IMR-90 (cell line): Measurements from ENCODE around the gene TOMM6. TPM values are rescaled to one million over a fixed set of nuclear protein-coding genes. Genes with fewer than 3 reads are reported as not detected.

ENCODE experiments used
- ATAC-seq: fragments of 200-7000 bp; cut with Tn5 transposase; 2 replicates; pipeline ENCODE4 v1.9.1; 2020; ENCODE audit warnings: low read depth, mild to moderate bottlenecking, moderate library complexity
- BruUV-seq: library from RNA; stranded (reverse); fragments of 400-500 nt; replicated peaks from 2 replicates; lab custom pipeline; 2021; lab: Mats Ljungman, UMichigan
- CTCF ChIA-PET: fragments of 300-600 bp; formaldehyde crosslinking; extraction: SDS; loops from one replicate; lab custom pipeline; 2021; ENCODE audit warnings: antibody characterized with exemption; lab: Yijun Ruan, JAX
- POLR2A ChIA-PET: fragments of 300-600 bp; sonication (Branson Sonifier 250); formaldehyde crosslinking; loops from one replicate; lab custom pipeline; 2022; ENCODE audit warnings: antibody characterized with exemption; ENCODE audit not compliant: unreplicated experiment; lab: Charles Lee
- DNase-seq: peaks from one replicate; pipeline ENCODE4 v3.0.0; 2013
- H2AFZ ChIP-seq: replicated peaks from 2 replicates; pipeline ENCODE3; 2013; ENCODE audit warnings: low read length, mild to moderate bottlenecking; ENCODE audit not compliant: poor library complexity
- H2AK5ac ChIP-seq: 2 replicates; pipeline ENCODE4 v1.6.1; 2013; ENCODE audit warnings: low read depth, low read length, inconsistent platforms
- H2AK9ac ChIP-seq: replicated peaks from 2 replicates; pipeline ENCODE3; 2013; ENCODE audit warnings: mild to moderate bottlenecking, low read depth, low read length, moderate library complexity; ENCODE audit not compliant: poor library complexity
- H2BK120ac ChIP-seq: 2 replicates; pipeline ENCODE4 v1.6.1; 2013; ENCODE audit warnings: low read depth, low read length, inconsistent platforms
- H2BK15ac ChIP-seq: 3 replicates; pipeline ENCODE4 v1.6.1; 2013; ENCODE audit warnings: low read depth, low read length, inconsistent platforms
- H2BK20ac ChIP-seq: 2 replicates; pipeline ENCODE4 v1.6.1; 2013; ENCODE audit warnings: low read depth, mild to moderate bottlenecking, inconsistent platforms, low read length, moderate library complexity
- H2BK5ac ChIP-seq: 2 replicates; pipeline ENCODE4 v1.6.1; 2013; ENCODE audit warnings: mild to moderate bottlenecking, low read depth, low read length, inconsistent platforms; ENCODE audit not compliant: poor library complexity, severe bottlenecking
- H3K14ac ChIP-seq: replicated peaks from 2 replicates; pipeline ENCODE4 v1.6.1; 2013; ENCODE audit warnings: low read depth, low read length, inconsistent platforms
- H3K18ac ChIP-seq: 2 replicates; pipeline ENCODE4 v1.6.1; 2013; ENCODE audit warnings: low read depth, low read length, control low read depth
- H3K23ac ChIP-seq: 2 replicates; pipeline ENCODE4 v1.6.1; 2013; ENCODE audit warnings: low read depth, low read length, inconsistent platforms
- H3K27ac ChIP-seq: 2 replicates; pipeline ENCODE4 v1.5.1; 2013; ENCODE audit warnings: mild to moderate bottlenecking, control low read depth, low read length; ENCODE audit not compliant: insufficient read depth
- H3K27me3 ChIP-seq: 2 replicates; pipeline ENCODE4 v1.6.1; 2013; ENCODE audit warnings: low read length; ENCODE audit not compliant: control insufficient read depth, insufficient read depth
- H3K36me3 ChIP-seq: 2 replicates; pipeline ENCODE4 v1.6.1; 2013; ENCODE audit warnings: low read length, mixed read lengths; ENCODE audit not compliant: control insufficient read depth, insufficient read depth
- H3K4ac ChIP-seq: 2 replicates; pipeline ENCODE4 v1.6.1; 2013; ENCODE audit warnings: low read depth, low read length, inconsistent platforms
- H3K4me1 ChIP-seq: 2 replicates; pipeline ENCODE4 v1.6.1; 2013; ENCODE audit warnings: low read length, mixed read lengths; ENCODE audit not compliant: control insufficient read depth, insufficient read depth
- H3K4me2 ChIP-seq: 2 replicates; pipeline ENCODE4 v1.6.1; 2013; ENCODE audit warnings: low read depth, mild to moderate bottlenecking, control low read depth, low read length, moderate library complexity
- H3K4me3 ChIP-seq: 2 replicates; pipeline ENCODE4 v1.5.1; 2013; ENCODE audit warnings: low read depth, mild to moderate bottlenecking, control low read depth, low read length, moderate library complexity; ENCODE audit not compliant: insufficient read depth
- H3K56ac ChIP-seq: 2 replicates; pipeline ENCODE4 v1.6.1; 2013; ENCODE audit warnings: low read length, inconsistent platforms; ENCODE audit not compliant: insufficient read depth; ENCODE audit errors: extremely low read depth
- H3K79me1 ChIP-seq, 2 experiments: 2 replicates each; pipeline ENCODE4 v1.6.1; 2013; ENCODE audit warnings: low read length in 2 of 2, inconsistent platforms in 1 of 2, low read depth in 1 of 2
- H3K9ac ChIP-seq: 2 replicates; pipeline ENCODE4 v1.6.1; 2013; ENCODE audit warnings: low read depth, low read length, control low read depth
- H3K9me1 ChIP-seq: 2 replicates; pipeline ENCODE4 v1.6.1; 2013; ENCODE audit warnings: low read length, inconsistent platforms; ENCODE audit not compliant: insufficient read depth
- H3K9me3 ChIP-seq: 2 replicates; pipeline ENCODE4 v1.6.1; 2013; ENCODE audit warnings: low read length; ENCODE audit not compliant: control insufficient read depth, insufficient read depth
- H4K20me1 ChIP-seq: 2 replicates; pipeline ENCODE4 v1.6.1; 2013; ENCODE audit warnings: low read length, inconsistent platforms; ENCODE audit not compliant: insufficient read depth
- H4K5ac ChIP-seq: 2 replicates; pipeline ENCODE4 v1.6.1; 2013; ENCODE audit warnings: mild to moderate bottlenecking, low read depth, low read length, control low read depth
- H4K8ac ChIP-seq, 2 experiments: 2 replicates each; pipeline ENCODE4 v1.6.1; 2013; ENCODE audit warnings: low read depth in 2 of 2, low read length in 2 of 2, control low read depth in 1 of 2, inconsistent platforms in 1 of 2
- H4K91ac ChIP-seq: 2 replicates; pipeline ENCODE4 v1.6.1; 2013; ENCODE audit warnings: low read depth, low read length, inconsistent platforms; ENCODE audit not compliant: insufficient read depth
- BHLHE40 ChIP-seq: fragments of 150-350 bp; IDR thresholded peaks from 2 replicates; pipeline ENCODE4 v1.6.1; 2016; ENCODE audit warnings: mild to moderate bottlenecking, low read depth, low read length
- CEBPB ChIP-seq: IDR thresholded peaks from 2 replicates; pipeline ENCODE4 v1.6.1; 2012; ENCODE audit warnings: low read depth, low read length, improper control_type of control experiment
- CHD1 ChIP-seq: IDR thresholded peaks from 2 replicates; pipeline ENCODE4 v1.6.1; 2012; ENCODE audit warnings: low read depth, low read length, improper control_type of control experiment
- FOS ChIP-seq: fragments of 150-350 bp; IDR thresholded peaks from 2 replicates; pipeline ENCODE4 v1.6.1; 2016; ENCODE audit warnings: low read depth, low read length
- MAZ ChIP-seq: IDR thresholded peaks from 2 replicates; pipeline ENCODE4 v1.6.1; 2012; ENCODE audit warnings: low read depth, mild to moderate bottlenecking, low read length, improper control_type of control experiment, moderate library complexity, borderline replicate concordance
- MXI1 ChIP-seq: IDR thresholded peaks from 2 replicates; pipeline ENCODE4 v1.6.1; 2012; ENCODE audit warnings: low read depth, mild to moderate bottlenecking, low read length, moderate library complexity, borderline replicate concordance
- NFE2L2 ChIP-seq: fragments of 150-350 bp; IDR thresholded peaks from 2 replicates; pipeline ENCODE4 v1.6.1; 2016; ENCODE audit warnings: low read depth, mild to moderate bottlenecking, low read length
- POLR2A ChIP-seq: IDR thresholded peaks from 2 replicates; pipeline ENCODE4 v1.6.1; 2012; ENCODE audit warnings: mild to moderate bottlenecking, low read depth, low read length
- RAD21 ChIP-seq: IDR thresholded peaks from 2 replicates; pipeline ENCODE4 v1.6.1; 2012; ENCODE audit warnings: low read length, improper control_type of control experiment
- RCOR1 ChIP-seq: IDR thresholded peaks from 2 replicates; pipeline ENCODE4 v1.6.1; 2012; ENCODE audit warnings: mild to moderate bottlenecking, low read length, improper control_type of control experiment; ENCODE audit not compliant: insufficient replicate concordance
- SMC3 ChIP-seq: fragments of 150-350 bp; IDR thresholded peaks from 2 replicates; pipeline ENCODE4 v1.6.1; 2016; ENCODE audit warnings: low read depth, mild to moderate bottlenecking, antibody characterized with exemption, low read length, moderate library complexity
- USF2 ChIP-seq: fragments of 150-350 bp; IDR thresholded peaks from 2 replicates; pipeline ENCODE4 v1.6.1; 2017; ENCODE audit warnings: mild to moderate bottlenecking, antibody characterized with exemption, low read length, low read depth
- WGBS, 2 experiments: methylation state at CpG; one replicate each; pipeline versions ENCODE4 v1.1.5 to v1.1.7; 2013; ENCODE audit warnings: missing lambda C conversion rate in 2 of 2; ENCODE audit not compliant: insufficient read length in 1 of 2; ENCODE audit errors: extremely low coverage in 2 of 2; 5-methylcytosine and 5-hydroxymethylcytosine counted together
- dilution Hi-C: fragments of 300-500 bp; cut with HindIII; formaldehyde crosslinking; loops from one replicate; pipeline ENCODE4 v1.14.3; 2018; ENCODE audit warnings: low sequenced_read_pairs; ENCODE audit not compliant: unreplicated experiment
- in situ Hi-C: fragments of 300-500 bp; cut with MboI; formaldehyde crosslinking; loops from 3 replicates; pipeline ENCODE4 v1.14.3; 2019; ENCODE audit warnings: low sequenced_read_pairs, inconsistent platforms, mixed read lengths
- intact Hi-C: fragments of 100-400 bp; cut with micrococcal nuclease; formaldehyde crosslinking; loops from 2 replicates; pipeline ENCODE4 v1.10.0; 2022
- polyA plus RNA-seq, 3 experiments: library from polyadenylated mRNA; depleted of rRNA; stranded (reverse); fragments of >200 nt; gene quantifications; 2 replicates each; pipeline ENCODE4 v1.2.3, GENCODE V29; 2012; ENCODE audit warnings: low replicate concordance in 1 of 3
- total RNA-seq: library from RNA; depleted of rRNA; stranded (reverse); fragments of >200 nt; gene quantifications from 2 replicates; pipeline ENCODE4 v1.2.3, GENCODE V29; 2012

TOMM6 gene
- total and polyA plus RNA-seq, 2 of the 4 experiments (the other 2 are of a cell fraction) = 128 to 227 TPM

- in situ Hi-C loops = loop anchor here (5.0 to 10.0 kb wide), 2 partner anchors 150 to 263 kb away; no protein-coding TSS in a partner anchor
- no CpG with 5 or more reads among the region's 5 CpGs for WGBS, 2 experiments
Measured at GRCh38 chr6:41784581-41785171, 2.8 kb upstream of the TOMM6 start.

More at GRCh38 chr6:41784581-41785171, 2.8 kb upstream of the TOMM6 start:
- peaks cover 11% of the 10 kb centered on the region for H3K4me1 ChIP-seq
- H3K79me1 ChIP-seq = peaks cover 16 to 40% of the 10 kb centered on the region in 2 experiments
- H3K27ac ChIP-seq = no peak overlapping the region
- H4K20me1 ChIP-seq = no peaks in the 10 kb centered on the region
- BruUV-seq = no TSS peak
- H3K27me3 ChIP-seq = no peaks in the 10 kb centered on the region
- POLR2A ChIA-PET = no interaction called here
- CTCF ChIA-PET = no interaction called here
- DNase-seq (no peak), ATAC-seq (no peak)
- no peak overlapping the region for H3K9ac ChIP-seq
- H2BK120ac ChIP-seq = no peak overlapping the region
- dilution Hi-C loops = no loop called here
- H3K4me2 ChIP-seq = no peak overlapping the region
- TF ChIP-seq CHD1 (no peak), USF2 (no peak), SMC3 (no peak), MXI1 (no peak), RCOR1 (no peak), POLR2A (no peak), MAZ (no peak), CEBPB (no peak), FOS (no peak), NFE2L2 (no peak), RAD21 (no peak), BHLHE40 (no peak)
- intact Hi-C loops = loop anchor here (5.0 to 10.0 kb wide), 3 partner anchors 153 to 430 kb away; partner anchors contain the start of gene MRPS10
- H2AK5ac ChIP-seq = no peak overlapping the region
- no peak overlapping the region for H2AK9ac ChIP-seq
- H2BK5ac ChIP-seq = no peak overlapping the region
- H3K4ac ChIP-seq = no peak overlapping the region
- no peaks in the 10 kb centered on the region for H3K9me3 ChIP-seq
- H4K91ac ChIP-seq = no peak overlapping the region
- peaks cover 7% of the 10 kb centered on the region for H3K36me3 ChIP-seq
- no peak overlapping the region for H4K5ac ChIP-seq
- no peak overlapping the region for H2BK20ac ChIP-seq
- no peak overlapping the region for H2BK15ac ChIP-seq
- no peak overlapping the region for H3K23ac ChIP-seq
- H2AFZ ChIP-seq = no peak overlapping the region
- H3K9me1 ChIP-seq = peaks cover 3% of the 10 kb centered on the region; the same call in 1 of the 2 replicates
- no peak overlapping the region for H3K56ac ChIP-seq
- H3K18ac ChIP-seq = no peak overlapping the region
- no peak overlapping the region for H3K4me3 ChIP-seq
- no peak overlapping the region for H4K8ac ChIP-seq
- no peak overlapping the region for H3K14ac ChIP-seq
